Natural killer cell (primary cell): ENCODE data around the gene COL6A5. TPM values are rescaled to one million over a fixed set of nuclear protein-coding genes. Genes with fewer than 3 reads are reported as not detected.
"Not testable (repeated sequence)": the region's sequence is repeated elsewhere in the genome, so short reads cannot be mapped to it uniquely, and the experiment has no call there.

Experiments used
- ATAC-seq, 3 donors: fragments of 150-1000 bp in 2 of 3; fragments of 200-7000 bp in 1 of 3; cut with Tn5 transposase; 1 replicate in 1 of 3; 2 replicates in 2 of 3; pipeline ENCODE4 v1.10.0; 2021; ENCODE audit warnings: mild to moderate bottlenecking in 2 of 3, moderate library complexity in 2 of 3
- DNase-seq, 2 donors: peaks; one replicate each; pipeline versions ENCODE4 v3.0.0 to v3.0.0-alpha.2; 2013 to 2021; ENCODE audit warnings: mixed read lengths in 1 of 2
- H3K27ac ChIP-seq: one replicate; pipeline ENCODE4 v1.5.1; 2013; ENCODE audit warnings: mild to moderate bottlenecking, low read length
- H3K27me3 ChIP-seq: one replicate; pipeline ENCODE4 v1.6.1; 2013; ENCODE audit warnings: low read length; ENCODE audit not compliant: control insufficient read depth, insufficient read depth
- H3K36me3 ChIP-seq: one replicate; pipeline ENCODE4 v1.6.1; 2013; ENCODE audit warnings: low read length; ENCODE audit not compliant: control insufficient read depth, insufficient read depth
- H3K4me1 ChIP-seq: one replicate; pipeline ENCODE4 v1.6.1; 2013; ENCODE audit warnings: low read length; ENCODE audit not compliant: control insufficient read depth, insufficient read depth
- H3K4me3 ChIP-seq: one replicate; pipeline ENCODE4 v1.5.1; 2013; ENCODE audit warnings: low read length
- H3K9me3 ChIP-seq: one replicate; pipeline ENCODE4 v1.6.1; 2013; ENCODE audit warnings: low read length; ENCODE audit not compliant: control insufficient read depth, insufficient read depth
- H3K27ac Mint-ChIP-seq, 2 donors: one replicate each; pipeline ENCODE4 v1.8.0; 2022; ENCODE audit warnings: mild to moderate bottlenecking in 2 of 2, mixed read lengths in 2 of 2, moderate library complexity in 1 of 2
- H3K27me3 Mint-ChIP-seq, 2 donors: one replicate each; pipeline ENCODE4 v1.8.0; 2022; ENCODE audit warnings: low read depth in 2 of 2, mixed read lengths in 2 of 2
- H3K36me3 Mint-ChIP-seq: one replicate; pipeline ENCODE4 v1.8.0; 2022; ENCODE audit warnings: mixed read lengths
- H3K4me1 Mint-ChIP-seq, 2 donors: one replicate each; pipeline ENCODE4 v1.8.0; 2022; ENCODE audit warnings: mixed read lengths in 2 of 2
- H3K4me3 Mint-ChIP-seq: one replicate; pipeline ENCODE4 v1.8.0; 2022; ENCODE audit warnings: mild to moderate bottlenecking, moderate library complexity, mixed read lengths
- H3K9me3 Mint-ChIP-seq, 2 donors: one replicate each; pipeline ENCODE4 v1.8.0; 2022; ENCODE audit warnings: mixed read lengths in 2 of 2
- CTCF ChIP-seq: fragments of 200-600 bp; IDR thresholded peaks from one replicate; pipeline ENCODE4 v1.8.0; 2022; ENCODE audit warnings: antibody characterized with exemption
- WGBS: methylation state at CpG from one replicate; pipeline ENCODE4 v1.1.7; 2013; ENCODE audit warnings: missing lambda C conversion rate; ENCODE audit not compliant: insufficient coverage; 5-methylcytosine and 5-hydroxymethylcytosine counted together
- intact Hi-C: fragments of 100-400 bp; cut with micrococcal nuclease; formaldehyde crosslinking; loops from one replicate; pipeline ENCODE4 v1.14.2; 2022
- total RNA-seq, 4 donors: library from RNA; stranded (reverse); fragments of 120-200 nt in 1 of 4; gene quantifications; one replicate each; pipeline versions ENCODE4 v1.2.3 to v1.2.4, GENCODE V29; 2013 to 2022

Gene COL6A5
- total RNA-seq, 3 donors from 2014 or later (not counting 1 experiment from before 2014, with no cell fraction given), result not detected

- no peaks in the 10 kb centered on the region for H3K9me3 ChIP-seq
- H3K9me3 Mint-ChIP-seq, result peaks cover 8 to 13% of the 10 kb centered on the region in 2 donors
- DNase-seq (no peak), ATAC-seq (no peak)
- H3K36me3 ChIP-seq, result no peaks in the 10 kb centered on the region
- no peak overlapping the region for H3K4me3 Mint-ChIP-seq
- TF ChIP-seq CTCF, result no peak
- H3K27ac ChIP-seq, result no peak overlapping the region
- no peak overlapping the region for H3K27ac Mint-ChIP-seq
- H3K27me3 ChIP-seq, result no peaks in the 10 kb centered on the region
- H3K4me1 ChIP-seq, result no peaks in the 10 kb centered on the region
- intact Hi-C loops, result no loop called here
- H3K27me3 Mint-ChIP-seq, result peaks cover 0 to 3% of the 10 kb centered on the region in 2 donors
- no peak overlapping the region for H3K4me3 ChIP-seq
- H3K4me1 Mint-ChIP-seq, result no peaks in the 10 kb centered on the region
- H3K36me3 Mint-ChIP-seq, result peaks cover 6% of the 10 kb centered on the region
Measured at GRCh38 chr3:130404401-130404800, 58.9 kb downstream of the COL6A5 start.

- Histone ChIP-seq H3K9me3 (no peaks in the 10 kb centered on the region), H3K27me3 (no peaks in the 10 kb centered on the region), H3K36me3 (no peaks in the 10 kb centered on the region), H3K4me1 (no peaks in the 10 kb centered on the region), H3K4me3 (no peak overlapping the region), H3K27ac (no peak overlapping the region)
- 65% methylated on average over 3 of the region's 3 CpGs for WGBS
- Mint-ChIP-seq H3K27ac (no peak overlapping the region), H3K9me3 (peaks cover 10 to 13% of the 10 kb centered on the region in 2 donors), H3K36me3 (peaks cover 12% of the 10 kb centered on the region), H3K27me3 (no peaks in the 10 kb centered on the region), H3K4me1 (no peaks in the 10 kb centered on the region), H3K4me3 (no peak overlapping the region)
- ATAC-seq (no peak), DNase-seq (no peak)
- intact Hi-C loops, result no loop called here
- no peak for TF ChIP-seq CTCF
Measured at GRCh38 chr3:130405956-130406355, 60.5 kb downstream of the COL6A5 start.

DNA sequence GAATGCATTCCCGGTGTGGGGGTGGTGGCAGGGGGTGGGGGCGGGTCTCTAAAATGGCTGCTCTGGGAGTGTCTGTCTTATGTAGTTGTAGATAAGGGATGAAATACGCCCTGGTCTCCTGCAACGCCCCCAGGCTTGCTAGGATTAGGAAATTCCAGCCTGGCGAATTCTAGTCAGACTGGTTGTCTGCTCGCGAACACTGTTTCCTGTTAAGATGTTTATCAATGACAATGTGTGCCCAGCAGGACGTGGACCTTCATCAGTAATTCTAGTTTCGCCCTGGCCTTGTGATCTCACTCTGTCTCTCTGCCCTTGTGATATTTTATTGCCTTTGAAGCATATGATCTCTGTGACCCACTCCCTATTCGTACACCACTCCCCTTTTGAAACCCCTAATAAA, 62.8 kb downstream of the COL6A5 start:
- H3K36me3 Mint-ChIP-seq, result peaks cover 12% of the 10 kb centered on the region
- not testable (repeated sequence) for ATAC-seq

DNA sequence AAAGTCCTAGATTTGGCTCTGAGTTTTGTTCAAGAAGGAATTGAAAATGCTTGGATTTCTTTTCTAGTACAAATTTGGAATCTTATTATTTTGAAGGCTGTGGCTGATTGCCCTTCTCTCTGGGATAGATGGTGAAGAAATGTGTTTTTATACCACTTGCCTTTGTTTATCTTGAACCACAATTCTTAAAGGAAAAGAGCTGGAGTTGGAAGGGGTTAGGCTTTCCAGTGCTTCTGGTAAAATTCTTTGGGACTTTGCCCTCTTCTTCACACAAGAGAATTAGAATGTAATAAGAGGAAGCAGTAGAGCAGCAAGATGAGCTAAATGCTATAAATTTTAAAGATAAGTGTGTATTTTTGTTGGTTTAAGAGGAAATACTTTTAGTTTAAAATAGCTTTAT, 65.8 kb downstream of the COL6A5 start:
- Mint-ChIP-seq H3K4me3 (no peak overlapping the region), H3K36me3 (peaks cover 12% of the 10 kb centered on the region), H3K27me3 (peaks cover 0 to 3% of the 10 kb centered on the region in 2 donors), H3K27ac (no peak overlapping the region), H3K4me1 (no peaks in the 10 kb centered on the region), H3K9me3 (peaks cover 10 to 13% of the 10 kb centered on the region in 2 donors)
- TF ChIP-seq CTCF, result no peak
- Histone ChIP-seq H3K36me3 (no peaks in the 10 kb centered on the region), H3K9me3 (no peaks in the 10 kb centered on the region), H3K4me1 (no peaks in the 10 kb centered on the region), H3K27ac (no peak overlapping the region), H3K27me3 (no peaks in the 10 kb centered on the region), H3K4me3 (no peak overlapping the region)
- ATAC-seq, result no peak
- no peak for DNase-seq
- intact Hi-C loops, result no loop called here

More for the DNA sequence above, 62.8 kb downstream of the COL6A5 start:
- H3K4me1 Mint-ChIP-seq, H3K27ac ChIP-seq, DNase-seq, H3K27me3 ChIP-seq, H3K9me3 ChIP-seq, H3K4me3 Mint-ChIP-seq, H3K27me3 Mint-ChIP-seq, intact Hi-C loops, H3K4me3 ChIP-seq, H3K36me3 ChIP-seq, H3K27ac Mint-ChIP-seq, H3K4me1 ChIP-seq: not testable (repeated sequence)
- 70% methylated on average over 10 of the region's 10 CpGs for WGBS
- H3K9me3 Mint-ChIP-seq, result peaks cover 10 to 13% of the 10 kb centered on the region in 2 donors
